ENCODE measurements around the gene ABCC10.
"Not testable (repeated sequence)": the region's sequence is repeated elsewhere in the genome, so short reads cannot be mapped to it uniquely, and the experiment has no call there.

Gene ABCC10

DNA sequence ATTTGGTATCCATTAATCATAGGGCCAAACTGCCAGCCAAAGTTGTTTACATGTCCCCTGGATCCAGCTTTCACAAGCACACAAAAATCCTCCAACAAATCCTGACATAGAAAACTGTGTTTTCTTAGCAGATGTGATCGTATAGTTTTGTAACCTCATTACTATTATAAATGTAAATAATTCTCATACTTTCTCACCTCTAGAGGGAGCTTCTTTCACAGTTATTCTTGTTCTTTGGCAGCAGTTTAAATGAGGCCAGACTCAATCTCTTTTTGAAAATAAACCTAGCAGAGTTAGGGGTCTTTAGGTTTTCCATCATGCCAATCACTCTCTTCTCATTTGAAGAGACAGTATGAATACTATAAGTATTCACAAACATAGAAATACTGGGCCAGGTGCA is 40.8 kb upstream of the ABCC10 start:
- Histone ChIP-seq H3K4me3 (no peak overlapping the region), H3K27ac (no peak overlapping the region), H3K4me1 (no peaks in the 10 kb centered on the region), H3K27me3 (peaks cover 0 to 31% of the 10 kb centered on the region in 2 donors), H3K36me3 (no peaks in the 10 kb centered on the region), H3K9me3 (no peaks in the 10 kb centered on the region)
- intact Hi-C loops (cut with DNase I; ENCODE audit: low total_unique reads), result no loop called here
- DNase-seq, result no peak
- TF ChIP-seq, protein P1, sequence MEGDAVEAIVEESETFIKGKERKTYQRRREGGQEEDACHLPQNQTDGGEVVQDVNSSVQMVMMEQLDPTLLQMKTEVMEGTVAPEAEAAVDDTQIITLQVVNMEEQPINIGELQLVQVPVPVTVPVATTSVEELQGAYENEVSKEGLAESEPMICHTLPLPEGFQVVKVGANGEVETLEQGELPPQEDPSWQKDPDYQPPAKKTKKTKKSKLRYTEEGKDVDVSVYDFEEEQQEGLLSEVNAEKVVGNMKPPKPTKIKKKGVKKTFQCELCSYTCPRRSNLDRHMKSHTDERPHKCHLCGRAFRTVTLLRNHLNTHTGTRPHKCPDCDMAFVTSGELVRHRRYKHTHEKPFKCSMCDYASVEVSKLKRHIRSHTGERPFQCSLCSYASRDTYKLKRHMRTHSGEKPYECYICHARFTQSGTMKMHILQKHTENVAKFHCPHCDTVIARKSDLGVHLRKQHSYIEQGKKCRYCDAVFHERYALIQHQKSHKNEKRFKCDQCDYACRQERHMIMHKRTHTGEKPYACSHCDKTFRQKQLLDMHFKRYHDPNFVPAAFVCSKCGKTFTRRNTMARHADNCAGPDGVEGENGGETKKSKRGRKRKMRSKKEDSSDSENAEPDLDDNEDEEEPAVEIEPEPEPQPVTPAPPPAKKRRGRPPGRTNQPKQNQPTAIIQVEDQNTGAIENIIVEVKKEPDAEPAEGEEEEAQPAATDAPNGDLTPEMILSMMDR (IDR thresholded peaks at IDR 0.05), result peak; percentile 29 to 36

DNA sequence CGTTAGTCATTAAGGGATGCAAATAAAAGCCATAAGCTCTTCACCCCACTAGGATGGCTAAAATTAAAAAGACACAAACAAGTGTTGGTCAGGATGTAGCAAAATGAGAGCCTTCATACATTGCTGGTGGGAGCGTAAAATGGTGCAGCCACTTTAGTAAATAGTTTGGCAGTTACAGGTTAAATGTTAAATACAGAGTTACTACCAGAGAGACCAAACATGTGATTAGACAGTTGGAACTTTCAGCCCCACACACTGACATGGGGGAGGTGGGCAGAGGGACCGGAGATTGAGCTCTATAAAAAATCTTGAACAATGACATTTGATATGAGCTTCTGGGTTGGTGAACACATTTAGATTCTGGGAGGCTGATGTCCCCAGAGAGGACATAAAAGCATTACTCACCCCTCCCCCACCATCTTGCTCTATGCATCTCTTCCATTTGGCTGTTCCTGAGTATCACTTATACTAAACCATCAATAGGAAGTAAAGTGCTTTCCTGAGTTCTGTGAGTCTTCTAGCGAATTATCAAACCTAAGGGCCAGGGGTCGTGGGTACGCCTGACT is 37.5 kb upstream of the ABCC10 start:
- no peaks in the 10 kb centered on the region for H3K36me3 ChIP-seq
- no peak overlapping the region for H3K27ac ChIP-seq
- DNase-seq, result no peak
- TF ChIP-seq, protein P1 (IDR thresholded peaks at IDR 0.05), result no peak
- H3K27me3 ChIP-seq, result peaks cover 0 to 36% of the 10 kb centered on the region in 2 donors
- no peaks in the 10 kb centered on the region for H3K4me1 ChIP-seq
- no peak overlapping the region for H3K4me3 ChIP-seq
- intact Hi-C loops (cut with DNase I; ENCODE audit: low total_unique reads), result no loop called here
- H3K9me3 ChIP-seq, result no peaks in the 10 kb centered on the region

DNA sequence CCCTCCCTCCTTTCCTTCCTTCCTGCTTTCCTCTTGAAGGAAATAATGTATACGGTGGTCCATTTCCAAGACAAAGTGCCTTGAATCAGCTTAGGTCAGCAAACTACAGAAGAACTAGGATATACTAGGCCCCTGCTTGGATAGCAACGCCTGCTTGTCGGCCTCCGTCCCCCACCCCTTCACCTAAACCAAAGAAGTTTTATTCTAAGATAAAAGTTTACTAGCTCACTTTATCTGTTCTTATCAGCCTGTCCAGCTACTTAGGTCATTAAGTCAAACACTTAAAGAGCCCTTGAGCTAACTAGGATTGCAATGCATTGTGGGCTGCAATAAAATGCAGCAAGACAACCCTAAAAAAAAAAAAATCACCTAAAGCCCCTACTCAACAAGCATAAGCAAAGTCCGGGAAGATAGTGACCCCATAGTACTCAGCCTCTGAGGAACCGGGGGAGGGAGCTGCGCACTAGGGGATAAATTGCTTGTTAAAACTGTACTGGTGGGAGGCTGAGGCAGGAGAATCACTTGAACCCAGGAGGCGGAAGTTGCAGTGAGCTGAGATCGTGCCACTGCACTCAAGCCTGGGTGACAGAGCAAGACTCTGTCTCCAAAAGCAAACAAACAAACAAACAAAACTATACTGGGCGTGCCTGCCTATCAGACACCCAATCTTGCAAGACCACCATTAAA is 36.4 kb upstream of the ABCC10 start:
- H3K27me3 ChIP-seq, result peaks cover 0 to 36% of the 10 kb centered on the region in 2 donors
- H3K27ac ChIP-seq; intact Hi-C loops (cut with DNase I; ENCODE audit: low total_unique reads); DNase-seq; H3K36me3 ChIP-seq; H3K9me3 ChIP-seq; H3K4me3 ChIP-seq; H3K4me1 ChIP-seq: not testable (repeated sequence)

DNA sequence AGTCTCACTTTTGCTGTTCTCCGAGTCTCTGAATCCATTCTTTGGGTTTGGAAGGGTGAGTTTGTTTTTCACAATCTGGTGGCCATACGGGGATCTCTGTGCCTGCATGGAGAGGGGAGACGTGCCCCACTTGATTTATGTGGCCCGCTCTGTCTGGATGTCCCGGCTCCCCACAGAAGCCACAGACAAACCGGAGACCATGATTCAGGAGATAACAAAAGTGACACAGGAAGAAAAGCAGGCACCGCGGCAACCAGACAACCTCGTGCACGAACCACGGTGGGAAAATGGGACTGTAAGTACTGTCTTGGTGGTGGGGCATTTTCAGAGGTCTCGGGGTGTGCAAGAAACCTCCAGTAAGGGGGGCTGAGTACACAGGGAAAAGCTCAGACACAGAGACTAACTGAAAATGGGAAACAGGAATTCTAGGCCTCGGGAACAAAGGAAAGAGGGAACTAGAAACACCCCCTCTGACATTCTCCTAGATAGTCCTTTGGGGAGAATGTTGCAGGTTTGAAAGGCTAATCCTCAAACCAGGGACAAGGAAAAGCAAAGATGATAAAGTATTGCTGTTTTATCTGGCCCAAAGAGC is 35.8 kb upstream of the ABCC10 start:
- H3K27ac ChIP-seq, result no peak overlapping the region
- H3K27me3 ChIP-seq, result peaks cover 0 to 36% of the 10 kb centered on the region in 2 donors
- TF ChIP-seq, protein P1 (IDR thresholded peaks at IDR 0.05), result no peak
- H3K36me3 ChIP-seq, result no peaks in the 10 kb centered on the region
- H3K9me3 ChIP-seq, result no peaks in the 10 kb centered on the region
- no peak overlapping the region for H3K4me3 ChIP-seq
- no peak for DNase-seq
- no peaks in the 10 kb centered on the region for H3K4me1 ChIP-seq
- intact Hi-C loops (cut with DNase I; ENCODE audit: low total_unique reads), result no loop called here

DNA sequence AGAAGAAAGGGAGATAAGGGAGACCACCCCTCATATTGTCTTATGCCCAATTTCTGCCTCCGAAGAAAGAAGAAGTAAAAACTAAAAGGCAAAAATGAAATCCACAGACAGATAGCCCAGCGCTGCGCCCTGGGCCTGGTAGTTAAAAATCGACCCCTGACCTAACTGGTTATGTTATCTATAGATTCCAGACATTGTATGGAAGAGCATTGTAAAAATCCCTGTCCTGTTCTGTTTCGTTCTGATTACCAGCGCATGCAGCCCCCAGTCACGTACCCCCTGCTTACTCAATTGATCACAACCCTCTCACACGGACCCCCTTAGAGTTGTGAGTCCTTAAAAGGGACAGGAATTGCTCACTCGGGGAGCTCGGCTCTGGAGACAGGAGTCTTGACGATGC is 34.2 kb upstream of the ABCC10 start:
- H3K27ac ChIP-seq; H3K4me1 ChIP-seq; H3K36me3 ChIP-seq; H3K9me3 ChIP-seq; intact Hi-C loops (cut with DNase I; ENCODE audit: low total_unique reads); H3K4me3 ChIP-seq; DNase-seq: not testable (repeated sequence)
- H3K27me3 ChIP-seq, result peaks cover 0 to 36% of the 10 kb centered on the region in 2 donors

DNA sequence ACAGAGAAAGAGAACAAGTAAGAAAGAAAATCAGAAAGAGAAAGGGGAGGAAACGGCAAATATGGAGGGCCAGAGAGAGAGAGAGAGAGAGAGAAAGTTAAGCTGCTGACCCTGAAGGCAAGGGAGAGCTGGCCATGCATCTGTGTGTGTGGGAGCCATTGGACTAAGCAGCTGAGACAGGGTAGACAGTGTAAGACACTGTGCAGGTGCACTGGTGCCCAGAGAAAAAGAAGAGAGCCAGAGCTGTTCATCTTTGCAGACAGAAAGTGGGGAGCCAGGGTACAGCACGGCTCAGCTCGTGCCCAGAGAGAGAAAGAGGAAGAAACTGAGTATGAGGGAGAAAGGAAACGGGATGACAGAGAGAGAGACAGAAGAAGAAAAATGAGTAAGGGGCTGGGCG is 33.7 kb upstream of the ABCC10 start:
- no peak overlapping the region for H3K4me3 ChIP-seq
- intact Hi-C loops (cut with DNase I; ENCODE audit: low total_unique reads), result no loop called here

More for the DNA sequence above, 33.7 kb upstream of the ABCC10 start:
- Histone ChIP-seq H3K27me3 (peaks cover 0 to 31% of the 10 kb centered on the region in 2 donors), H3K36me3 (no peaks in the 10 kb centered on the region), H3K4me1 (no peaks in the 10 kb centered on the region), H3K9me3 (no peaks in the 10 kb centered on the region), H3K27ac (no peak overlapping the region)
- TF ChIP-seq, protein P1 (IDR thresholded peaks at IDR 0.05), result no peak
- no peak for DNase-seq

Measured in tibial artery (tissue), 4 donors.